ENCODE results near the gene TCERG1L.

The TCERG1L gene

DNA sequence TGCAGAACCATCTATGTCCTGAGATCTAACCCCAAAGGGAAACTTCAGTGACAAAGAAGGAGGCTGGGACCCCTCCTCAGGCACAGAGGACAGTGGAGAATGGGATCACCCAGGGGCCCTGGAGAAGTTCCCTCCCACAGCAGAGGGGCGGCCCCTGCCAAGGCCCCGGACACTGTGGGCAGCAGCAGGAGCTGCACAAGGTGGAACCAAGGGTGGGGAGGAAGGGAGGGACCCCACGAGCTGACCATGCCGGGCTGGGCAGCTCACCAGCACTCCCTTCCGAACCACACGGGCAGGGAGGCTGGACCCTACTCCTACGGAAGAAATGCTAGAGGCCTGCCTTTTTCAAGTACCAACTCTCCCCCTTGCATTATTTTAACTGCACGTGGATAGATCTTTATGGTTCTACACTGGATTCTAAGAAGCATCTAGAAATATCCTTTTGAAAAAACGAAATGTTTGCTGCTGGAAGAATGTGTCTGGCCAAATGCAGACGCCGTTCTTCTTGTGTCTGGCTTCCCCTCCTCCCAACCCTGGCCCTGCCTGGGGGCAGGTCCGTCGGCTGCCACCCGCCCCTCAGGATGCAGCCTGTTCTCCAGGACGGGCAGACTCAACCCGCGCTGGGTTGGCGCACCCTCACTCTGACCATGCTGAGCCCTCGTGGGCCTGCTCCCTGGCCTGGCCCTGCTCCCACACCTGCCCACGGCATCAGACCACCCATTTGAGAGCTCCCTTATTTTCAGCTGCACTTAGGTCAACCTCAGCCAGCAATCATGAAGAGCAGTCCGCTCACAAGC, 193.9 kb downstream of the TCERG1L start:
- Histone ChIP-seq H3K4me2 (ENCODE audit: low read depth, low read length, poor library complexity, severe bottlenecking) (no peak overlapping the region), H3K79me2 (ENCODE audit: insufficient read depth, low read length) (no peaks in the 10 kb centered on the region), H3K4me3 (ENCODE audit: low read length, poor library complexity, severe bottlenecking) (no peak overlapping the region), H3K4me1 (ENCODE audit: insufficient read depth, low read length, poor library complexity, severe bottlenecking) (no peaks in the 10 kb centered on the region), H3K27me3 (ENCODE audit: insufficient read depth, low read length, poor library complexity, severe bottlenecking) (no peaks in the 10 kb centered on the region), H2AFZ (ENCODE audit: low read length) (no peak overlapping the region), H3K9me3 (ENCODE audit: insufficient read depth, low read depth, low read length) (peaks cover 11% of the 10 kb centered on the region; the same call in 1 of the 2 replicates), H3K9ac (ENCODE audit: low read depth, low read length, poor library complexity, severe bottlenecking) (no peak overlapping the region), H4K20me1 (ENCODE audit: insufficient read depth, low read length, poor library complexity, severe bottlenecking) (no peaks in the 10 kb centered on the region), H3K36me3 (ENCODE audit: insufficient read depth, low read length) (no peaks in the 10 kb centered on the region), H3F3A (ENCODE audit: low read depth) (no peaks in the 10 kb centered on the region), H3K9me2 (replicated peaks; ENCODE audit: low read depth, low read length) (no peaks in the 10 kb centered on the region)
- TF ChIP-seq EZH2phosphoT487 (IDR thresholded peaks at IDR 0.05; ENCODE audit: borderline replicate concordance), result no peak
- TF ChIP-seq, protein P1, sequence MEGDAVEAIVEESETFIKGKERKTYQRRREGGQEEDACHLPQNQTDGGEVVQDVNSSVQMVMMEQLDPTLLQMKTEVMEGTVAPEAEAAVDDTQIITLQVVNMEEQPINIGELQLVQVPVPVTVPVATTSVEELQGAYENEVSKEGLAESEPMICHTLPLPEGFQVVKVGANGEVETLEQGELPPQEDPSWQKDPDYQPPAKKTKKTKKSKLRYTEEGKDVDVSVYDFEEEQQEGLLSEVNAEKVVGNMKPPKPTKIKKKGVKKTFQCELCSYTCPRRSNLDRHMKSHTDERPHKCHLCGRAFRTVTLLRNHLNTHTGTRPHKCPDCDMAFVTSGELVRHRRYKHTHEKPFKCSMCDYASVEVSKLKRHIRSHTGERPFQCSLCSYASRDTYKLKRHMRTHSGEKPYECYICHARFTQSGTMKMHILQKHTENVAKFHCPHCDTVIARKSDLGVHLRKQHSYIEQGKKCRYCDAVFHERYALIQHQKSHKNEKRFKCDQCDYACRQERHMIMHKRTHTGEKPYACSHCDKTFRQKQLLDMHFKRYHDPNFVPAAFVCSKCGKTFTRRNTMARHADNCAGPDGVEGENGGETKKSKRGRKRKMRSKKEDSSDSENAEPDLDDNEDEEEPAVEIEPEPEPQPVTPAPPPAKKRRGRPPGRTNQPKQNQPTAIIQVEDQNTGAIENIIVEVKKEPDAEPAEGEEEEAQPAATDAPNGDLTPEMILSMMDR (conservative IDR thresholded peaks at IDR 0.05; ENCODE audit: low read length), result no peak

DNA sequence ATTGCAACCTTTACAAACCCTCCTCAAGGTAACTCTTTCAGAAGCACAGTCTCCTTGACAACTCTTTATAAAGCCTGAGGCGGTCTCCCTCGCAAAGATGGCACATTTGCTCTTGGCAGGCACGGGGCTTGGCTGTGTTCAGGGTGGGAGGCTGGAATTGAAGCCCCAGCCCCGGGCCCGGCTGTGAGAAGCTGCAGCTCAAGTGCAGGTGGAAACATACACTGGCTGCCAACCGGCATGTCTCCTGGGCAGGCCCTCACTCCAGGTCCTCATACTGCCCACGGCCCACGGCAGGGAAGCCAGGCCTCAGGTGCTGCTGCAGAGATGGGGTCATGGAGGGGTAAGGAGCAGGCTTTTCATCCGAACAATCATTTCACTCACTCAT, 194.5 kb downstream of the TCERG1L start:
- Histone ChIP-seq H3K9me2 (replicated peaks; ENCODE audit: low read depth, low read length) (no peaks in the 10 kb centered on the region), H3K36me3 (ENCODE audit: insufficient read depth, low read length) (no peaks in the 10 kb centered on the region), H4K20me1 (ENCODE audit: insufficient read depth, low read length, poor library complexity, severe bottlenecking) (no peaks in the 10 kb centered on the region), H3K79me2 (ENCODE audit: insufficient read depth, low read length) (no peaks in the 10 kb centered on the region), H2AFZ (ENCODE audit: low read length) (no peak overlapping the region), H3K4me1 (ENCODE audit: insufficient read depth, low read length, poor library complexity, severe bottlenecking) (no peaks in the 10 kb centered on the region), H3K9me3 (ENCODE audit: insufficient read depth, low read depth, low read length) (peaks cover 7% of the 10 kb centered on the region; the same call in 1 of the 2 replicates), H3K4me3 (ENCODE audit: low read length, poor library complexity, severe bottlenecking) (no peak overlapping the region), H3F3A (ENCODE audit: low read depth) (no peaks in the 10 kb centered on the region), H3K9ac (ENCODE audit: low read depth, low read length, poor library complexity, severe bottlenecking) (no peak overlapping the region), H3K4me2 (ENCODE audit: low read depth, low read length, poor library complexity, severe bottlenecking) (no peak overlapping the region), H3K27me3 (ENCODE audit: insufficient read depth, low read length, poor library complexity, severe bottlenecking) (no peaks in the 10 kb centered on the region)
- no peak for TF ChIP-seq EZH2phosphoT487 (IDR thresholded peaks at IDR 0.05; ENCODE audit: borderline replicate concordance)
- TF ChIP-seq, protein P1 (conservative IDR thresholded peaks at IDR 0.05; ENCODE audit: low read length), result no peak

DNA sequence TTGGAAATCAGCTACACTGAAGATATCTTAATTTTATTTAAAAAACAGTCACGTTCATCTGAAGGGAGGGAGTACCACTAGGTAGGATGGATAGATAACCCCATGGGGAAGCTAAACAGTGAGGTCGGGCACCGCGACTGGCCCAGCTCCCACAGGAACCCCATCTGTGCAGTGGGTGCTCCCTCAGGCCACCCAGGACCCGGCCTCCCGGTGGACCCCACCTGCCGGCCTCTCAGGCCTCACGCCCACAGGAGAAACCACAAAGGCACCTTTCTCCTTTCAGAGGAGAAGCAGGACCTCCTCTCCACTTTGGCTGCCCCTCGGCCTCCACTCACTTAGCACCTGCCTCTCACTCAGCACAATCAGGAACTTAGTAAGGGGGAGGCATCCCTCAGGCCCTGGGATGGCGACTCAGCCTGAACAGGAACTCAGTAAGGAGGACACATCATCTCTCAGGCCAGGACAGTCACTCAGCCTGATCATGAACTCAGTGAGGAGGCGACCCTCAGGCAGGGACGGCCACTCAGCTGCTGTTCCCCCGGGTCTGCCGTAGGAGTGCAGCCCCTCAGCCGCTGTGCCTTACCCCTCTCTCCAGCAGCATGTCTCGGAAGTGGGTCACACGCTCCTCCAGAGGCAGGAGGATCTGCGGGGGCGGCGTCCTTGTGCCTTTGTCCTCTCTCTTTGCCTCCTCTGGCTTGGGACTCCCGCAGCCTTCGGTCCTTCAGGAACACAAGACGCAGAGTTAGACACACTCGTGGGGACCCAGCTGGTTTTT, 195.1 kb downstream of the TCERG1L start:
- H3K36me3 ChIP-seq (ENCODE audit: insufficient read depth, low read length), result no peaks in the 10 kb centered on the region
- H3K9ac ChIP-seq (ENCODE audit: low read depth, low read length, poor library complexity, severe bottlenecking), result no peak overlapping the region
- no peak overlapping the region for H2AFZ ChIP-seq (ENCODE audit: low read length)
- H3K27me3 ChIP-seq (ENCODE audit: insufficient read depth, low read length, poor library complexity, severe bottlenecking), result no peaks in the 10 kb centered on the region
- H3K4me3 ChIP-seq (ENCODE audit: low read length, poor library complexity, severe bottlenecking), result no peak overlapping the region
- H3F3A ChIP-seq (ENCODE audit: low read depth), result no peaks in the 10 kb centered on the region
- peaks cover 6% of the 10 kb centered on the region; the same call in 1 of the 2 replicates for H3K9me3 ChIP-seq (ENCODE audit: insufficient read depth, low read depth, low read length)
- no peaks in the 10 kb centered on the region for H4K20me1 ChIP-seq (ENCODE audit: insufficient read depth, low read length, poor library complexity, severe bottlenecking)
- H3K9me2 ChIP-seq (replicated peaks; ENCODE audit: low read depth, low read length), result no peaks in the 10 kb centered on the region
- no peaks in the 10 kb centered on the region for H3K79me2 ChIP-seq (ENCODE audit: insufficient read depth, low read length)
- H3K4me1 ChIP-seq (ENCODE audit: insufficient read depth, low read length, poor library complexity, severe bottlenecking), result no peaks in the 10 kb centered on the region
- no peak overlapping the region for H3K4me2 ChIP-seq (ENCODE audit: low read depth, low read length, poor library complexity, severe bottlenecking)
- TF ChIP-seq, protein P1 (conservative IDR thresholded peaks at IDR 0.05; ENCODE audit: low read length), result no peak
- TF ChIP-seq EZH2phosphoT487 (IDR thresholded peaks at IDR 0.05; ENCODE audit: borderline replicate concordance), result no peak
